Uterus (tissue), 2 donors: ENCODE measurements around the gene NAAA.

ENCODE experiments used
- POLR2A ChIP-seq, 2 donors: fragments of 450-650 bp; IDR thresholded peaks; one replicate each; pipeline ENCODE4 v1.6.1; 2016; ENCODE audit warnings: antibody characterized with exemption in 2 of 2, mild to moderate bottlenecking in 1 of 2, moderate library complexity in 1 of 2
- TF ChIP-seq, protein P1 (sequence below), 4 experiments: fragments of 200-600 bp in 2 of 4; fragments of 450-650 bp in 2 of 4; sonication (generic) in 2 of 4; IDR thresholded peaks; one replicate each; pipeline ENCODE4 v1.5.1; 2016 to 2019; ENCODE audit warnings: antibody characterized with exemption in 4 of 4, mild to moderate bottlenecking in 2 of 4, moderate library complexity in 1 of 4

- TF ChIP-seq, protein P1, sequence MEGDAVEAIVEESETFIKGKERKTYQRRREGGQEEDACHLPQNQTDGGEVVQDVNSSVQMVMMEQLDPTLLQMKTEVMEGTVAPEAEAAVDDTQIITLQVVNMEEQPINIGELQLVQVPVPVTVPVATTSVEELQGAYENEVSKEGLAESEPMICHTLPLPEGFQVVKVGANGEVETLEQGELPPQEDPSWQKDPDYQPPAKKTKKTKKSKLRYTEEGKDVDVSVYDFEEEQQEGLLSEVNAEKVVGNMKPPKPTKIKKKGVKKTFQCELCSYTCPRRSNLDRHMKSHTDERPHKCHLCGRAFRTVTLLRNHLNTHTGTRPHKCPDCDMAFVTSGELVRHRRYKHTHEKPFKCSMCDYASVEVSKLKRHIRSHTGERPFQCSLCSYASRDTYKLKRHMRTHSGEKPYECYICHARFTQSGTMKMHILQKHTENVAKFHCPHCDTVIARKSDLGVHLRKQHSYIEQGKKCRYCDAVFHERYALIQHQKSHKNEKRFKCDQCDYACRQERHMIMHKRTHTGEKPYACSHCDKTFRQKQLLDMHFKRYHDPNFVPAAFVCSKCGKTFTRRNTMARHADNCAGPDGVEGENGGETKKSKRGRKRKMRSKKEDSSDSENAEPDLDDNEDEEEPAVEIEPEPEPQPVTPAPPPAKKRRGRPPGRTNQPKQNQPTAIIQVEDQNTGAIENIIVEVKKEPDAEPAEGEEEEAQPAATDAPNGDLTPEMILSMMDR (IDR thresholded peaks at IDR 0.05) = no peak
- no peak for TF ChIP-seq POLR2A (IDR thresholded peaks at IDR 0.05)
Observed at GRCh38 chr4:75912968-75913367, 27.8 kb downstream of the NAAA start.
